Aorta (tissue), 5 donors: ENCODE data around the gene VPS18. TPM values are rescaled to one million over a fixed set of nuclear protein-coding genes. Genes with fewer than 3 reads are reported as not detected.

ENCODE experiments used
- ATAC-seq: fragments of 200-7000 bp; cut with Tn5 transposase; one replicate; pipeline ENCODE4 v1.9.1; 2022; ENCODE audit warnings: moderate library complexity; ENCODE audit not compliant: low FRiP score
- DNase-seq, 2 donors: peaks; one replicate each; pipeline ENCODE4 v3.0.0-alpha.2; 2020
- H3K27ac ChIP-seq, 2 donors: one replicate each; pipeline ENCODE4 v1.5.1; 2013; ENCODE audit warnings: low read length in 2 of 2, mild to moderate bottlenecking in 2 of 2, moderate library complexity in 2 of 2, control low read depth in 1 of 2, inconsistent platforms in 1 of 2, low read depth in 1 of 2
- H3K27me3 ChIP-seq, 2 donors: one replicate each; pipeline ENCODE4 v1.6.1; 2013; ENCODE audit warnings: control low read depth in 1 of 2, low read length in 1 of 2, mild to moderate bottlenecking in 1 of 2, moderate library complexity in 1 of 2; ENCODE audit not compliant: insufficient read depth in 2 of 2, control insufficient read depth in 1 of 2
- H3K36me3 ChIP-seq, 2 donors: one replicate each; pipeline ENCODE4 v1.6.1; 2013; ENCODE audit warnings: control low read depth in 1 of 2, low read length in 1 of 2, mild to moderate bottlenecking in 1 of 2; ENCODE audit not compliant: insufficient read depth in 2 of 2, control insufficient read depth in 1 of 2
- H3K4me1 ChIP-seq, 2 donors: one replicate each; pipeline ENCODE4 v1.6.1; 2013; ENCODE audit warnings: low read length in 2 of 2, control low read depth in 1 of 2, mild to moderate bottlenecking in 1 of 2, moderate library complexity in 1 of 2; ENCODE audit not compliant: insufficient read depth in 2 of 2, control insufficient read depth in 1 of 2
- H3K4me3 ChIP-seq, 2 donors: one replicate each; pipeline ENCODE4 v1.5.1; 2013; ENCODE audit warnings: low read length in 2 of 2, control low read depth in 1 of 2, mild to moderate bottlenecking in 1 of 2
- H3K9me3 ChIP-seq: one replicate; pipeline ENCODE4 v1.6.1; 2013; ENCODE audit warnings: mild to moderate bottlenecking, low read length; ENCODE audit not compliant: control insufficient read depth
- WGBS, 2 donors: extraction: QIAGEN DNeasy Blood & Tissue Kit; methylation state at CpG; one replicate each; pipeline ENCODE4 v1.1.7; 2013; 5-methylcytosine and 5-hydroxymethylcytosine counted together
- intact Hi-C, 2 donors: fragments of 100-400 bp; cut with DNase I; formaldehyde crosslinking; loops; one replicate each; pipeline versions ENCODE4 v1.14.2 to v1.15.0; 2022
- long read RNA-seq, 2 donors: library from polyadenylated mRNA; unstranded; transcript quantifications; one replicate each; pipeline ENCODE4 v2.0.0, GENCODE V29; 2020 to 2021
- polyA plus RNA-seq, 2 donors: library from polyadenylated mRNA; stranded (reverse); fragments of 200-250 nt; gene quantifications; one replicate each; pipeline ENCODE4 v1.2.3, GENCODE V29; 2013
- total RNA-seq, 2 donors: library from RNA; stranded (reverse); fragmentation: NEBNext Ultra II Directional; extraction: Animal tissue kit (Norgen Biotek cat#: 25700); gene quantifications; one replicate each; pipeline ENCODE4 v1.2.1, GENCODE V29; 2021
- donor health status: healthy with polysubstance abuse.
- donor health status: Bipolar disorder and iron deficiency.
- donor health status: DM: no; HTN: no; CAD: no.
- donor health status: DM: no; HTN: no; CAD: no.
- donor health status: DM: yes; HTN: yes; CAD: no.

VPS18 gene, protein sequence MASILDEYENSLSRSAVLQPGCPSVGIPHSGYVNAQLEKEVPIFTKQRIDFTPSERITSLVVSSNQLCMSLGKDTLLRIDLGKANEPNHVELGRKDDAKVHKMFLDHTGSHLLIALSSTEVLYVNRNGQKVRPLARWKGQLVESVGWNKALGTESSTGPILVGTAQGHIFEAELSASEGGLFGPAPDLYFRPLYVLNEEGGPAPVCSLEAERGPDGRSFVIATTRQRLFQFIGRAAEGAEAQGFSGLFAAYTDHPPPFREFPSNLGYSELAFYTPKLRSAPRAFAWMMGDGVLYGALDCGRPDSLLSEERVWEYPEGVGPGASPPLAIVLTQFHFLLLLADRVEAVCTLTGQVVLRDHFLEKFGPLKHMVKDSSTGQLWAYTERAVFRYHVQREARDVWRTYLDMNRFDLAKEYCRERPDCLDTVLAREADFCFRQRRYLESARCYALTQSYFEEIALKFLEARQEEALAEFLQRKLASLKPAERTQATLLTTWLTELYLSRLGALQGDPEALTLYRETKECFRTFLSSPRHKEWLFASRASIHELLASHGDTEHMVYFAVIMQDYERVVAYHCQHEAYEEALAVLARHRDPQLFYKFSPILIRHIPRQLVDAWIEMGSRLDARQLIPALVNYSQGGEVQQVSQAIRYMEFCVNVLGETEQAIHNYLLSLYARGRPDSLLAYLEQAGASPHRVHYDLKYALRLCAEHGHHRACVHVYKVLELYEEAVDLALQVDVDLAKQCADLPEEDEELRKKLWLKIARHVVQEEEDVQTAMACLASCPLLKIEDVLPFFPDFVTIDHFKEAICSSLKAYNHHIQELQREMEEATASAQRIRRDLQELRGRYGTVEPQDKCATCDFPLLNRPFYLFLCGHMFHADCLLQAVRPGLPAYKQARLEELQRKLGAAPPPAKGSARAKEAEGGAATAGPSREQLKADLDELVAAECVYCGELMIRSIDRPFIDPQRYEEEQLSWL
- total RNA-seq (10 to 100 TPM; 18.6 to 22.5 TPM), polyA plus RNA-seq (10 to 100 TPM in 1 of 2 donors, 1 to 10 TPM in 1; 5.5 to 10.3 TPM)
- long read RNA-seq, donor 1, transcript VPS18-201 (5 exons, 3,895 nt), result major isoform, 24 of 80 reads
- long read RNA-seq, donor 1, partial matches to known transcripts, result 44 of 80 reads
- long read RNA-seq, donor 1, other reads (novel, unspliced or antisense), result 11 of 80 reads
- long read RNA-seq, donor 2, transcript VPS18-201 (5 exons, 3,895 nt), result major isoform, 13 of 20 reads
- long read RNA-seq, donor 2, partial matches to known transcripts, result 3 of 20 reads
- long read RNA-seq, donor 2, other reads (novel, unspliced or antisense), result 4 of 20 reads

DNA sequence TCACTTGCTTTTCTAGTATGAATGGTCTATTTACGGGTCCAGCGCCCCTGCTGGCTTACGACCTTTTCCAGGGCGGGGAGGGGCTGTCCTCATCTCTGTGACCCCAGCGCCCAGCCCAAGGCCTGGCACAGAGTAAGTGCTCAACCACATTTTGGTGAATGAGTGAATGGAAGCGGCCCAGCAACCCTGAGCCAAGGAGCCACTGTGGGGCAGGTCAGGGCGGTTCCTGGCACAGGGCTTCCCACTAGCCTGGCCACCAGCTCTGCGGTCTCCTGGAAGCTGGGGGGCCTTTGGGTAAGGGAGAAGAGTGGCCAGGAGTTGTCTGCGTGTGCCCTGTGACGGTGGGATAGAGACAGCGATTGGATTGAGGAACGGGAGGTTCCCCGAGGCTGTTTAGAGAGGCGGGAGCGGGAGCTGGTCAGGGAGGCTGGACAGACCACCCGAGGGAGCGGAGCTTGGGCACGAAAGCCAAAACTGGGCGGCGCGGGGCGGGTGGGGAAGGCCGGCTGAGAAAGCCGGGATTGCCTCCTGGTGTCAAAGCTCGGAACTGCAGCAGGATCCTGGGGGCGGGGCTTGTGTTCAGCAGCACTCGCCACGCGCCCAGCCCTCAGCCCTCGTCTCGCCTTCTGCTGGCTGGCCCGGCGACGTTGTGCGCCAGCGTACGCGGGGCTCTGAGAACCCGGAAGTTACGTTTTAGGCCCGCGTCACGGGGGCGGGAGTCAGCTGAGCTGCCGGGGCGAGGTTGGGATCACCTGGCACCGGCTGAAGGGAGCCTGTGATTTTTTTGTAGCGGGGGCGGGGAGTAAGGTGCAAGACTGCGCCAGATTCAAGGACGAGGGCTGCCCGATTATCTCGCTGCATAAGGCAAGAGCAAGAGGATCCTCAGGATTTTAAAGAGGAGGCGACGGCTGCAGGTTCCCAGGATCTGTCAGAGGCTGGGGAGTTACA, at the start of gene VPS18:
Gene VPS18, plus strand, starts transcription at position 718 of the 948 bp plus-strand sequence. CDS start 319 bp downstream, outside the sequence.
- 2% methylated on average over 55 of the region's 55 CpGs for whole genome bisulfite sequencing, 2 donors
- DNase-seq (peak; percentile 99 to 100), ATAC-seq (peak; percentile 99)
- peak within 1 kb of the TSS; percentile 28 to 66 for H3K27ac ChIP-seq
- H3K4me3 ChIP-seq, result peak within 1 kb of the TSS; percentile 82 to 84
- no peaks in the 10 kb centered on the region for H3K36me3 ChIP-seq
- H3K27me3 ChIP-seq, result no peaks in the 10 kb centered on the region
- no peaks in the 10 kb centered on the region for H3K9me3 ChIP-seq
- no peaks in the 10 kb centered on the region for H3K4me1 ChIP-seq
- intact Hi-C loops, result loop anchor here (2.0 to 10.0 kb wide), 5 partner anchors 35 to 441 kb away; partner anchors contain the start of genes C15orf62 (in 1 of the 2), GCHFR (in 1 of the 2), KNL1 (in 1 of the 2) and NUSAP1 (in 1 of the 2)

DNA sequence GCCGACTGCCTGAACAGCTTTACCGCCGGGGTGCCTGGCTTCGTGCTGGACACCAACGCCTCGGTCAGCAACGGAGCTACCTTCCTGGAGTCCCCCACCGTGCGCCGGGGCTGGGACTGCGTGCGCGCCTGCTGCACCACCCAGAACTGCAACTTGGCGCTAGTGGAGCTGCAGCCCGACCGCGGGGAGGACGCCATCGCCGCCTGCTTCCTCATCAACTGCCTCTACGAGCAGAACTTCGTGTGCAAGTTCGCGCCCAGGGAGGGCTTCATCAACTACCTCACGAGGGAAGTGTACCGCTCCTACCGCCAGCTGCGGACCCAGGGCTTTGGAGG, 49.6 kb upstream of the VPS18 start:
- intact Hi-C loops, result no loop called here
- Histone ChIP-seq H3K9me3 (no peaks in the 10 kb centered on the region), H3K36me3 (no peaks in the 10 kb centered on the region), H3K27me3 (no peaks in the 10 kb centered on the region), H3K4me1 (no peaks in the 10 kb centered on the region), H3K27ac (no peak overlapping the region), H3K4me3 (peak overlapping the region in 1 of 2 donors; percentile 2)
- ATAC-seq, result no peak
- peak; percentile 53 to 81 for DNase-seq
- WGBS, 2 donors, result 1 to 3% methylated on average over 28 of the region's 28 CpGs

DNA sequence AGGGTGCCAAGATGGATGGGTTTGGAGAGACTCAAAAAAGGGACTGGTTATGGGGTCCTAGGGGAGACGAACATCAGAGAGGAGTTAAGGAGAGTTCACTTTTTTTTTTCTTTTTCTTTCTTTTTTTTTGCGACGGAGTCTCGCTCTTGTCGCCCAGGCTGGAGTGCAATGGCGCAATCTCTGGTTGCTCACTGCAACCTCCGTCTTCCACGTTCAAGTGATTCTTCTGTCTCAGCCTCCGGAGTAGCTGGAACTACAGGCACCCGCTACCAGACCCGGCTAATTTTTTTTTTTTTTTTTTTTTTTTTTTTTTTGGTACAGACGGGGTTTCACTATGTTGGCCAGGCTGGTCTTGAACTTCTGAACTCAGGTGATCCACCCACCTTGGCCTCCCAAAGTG, 49.2 kb upstream of the VPS18 start:
- H3K36me3 ChIP-seq, result no peaks in the 10 kb centered on the region
- H3K27me3 ChIP-seq, result no peaks in the 10 kb centered on the region

DNA sequence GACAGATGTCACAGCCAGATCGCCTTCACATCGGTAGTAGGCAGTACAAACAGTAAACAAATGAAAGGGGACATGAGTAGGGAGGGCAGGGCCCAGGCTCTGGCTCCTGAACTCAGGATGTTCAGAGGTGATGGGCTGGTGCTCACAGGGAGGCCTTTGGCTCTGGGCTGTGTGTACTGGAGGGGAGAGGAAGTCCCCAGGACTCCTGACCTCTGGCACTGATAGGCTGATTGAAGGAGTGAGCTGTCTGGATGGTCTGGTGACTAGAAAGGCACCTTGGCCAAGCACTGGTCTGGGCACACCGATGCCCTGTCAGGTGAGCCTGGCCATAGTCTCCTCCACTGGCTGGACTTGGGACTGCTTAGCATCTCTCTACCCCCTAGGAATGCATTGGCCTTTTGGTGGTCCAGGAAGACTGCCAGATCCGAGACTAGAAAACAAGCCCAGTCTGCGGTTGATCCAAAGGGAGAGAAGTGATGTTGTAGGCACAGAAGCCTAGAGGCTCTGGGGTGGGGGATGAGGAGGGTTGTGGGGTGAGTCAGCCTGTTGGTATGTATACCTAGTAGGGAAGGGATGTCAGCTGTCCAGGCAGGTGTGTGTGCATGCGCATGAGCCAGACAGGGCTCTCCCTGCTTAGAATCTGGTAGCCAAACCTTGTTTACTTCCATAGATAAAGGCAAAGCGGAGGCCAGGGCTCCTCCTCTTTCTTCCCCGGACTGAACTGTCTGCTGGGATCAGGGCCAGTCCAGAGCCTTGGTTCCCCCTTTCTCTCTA, 48.6 kb upstream of the VPS18 start:
- Histone ChIP-seq H3K27me3 (no peaks in the 10 kb centered on the region), H3K4me3 (no peak overlapping the region), H3K27ac (no peak overlapping the region), H3K4me1 (no peaks in the 10 kb centered on the region), H3K9me3 (no peaks in the 10 kb centered on the region), H3K36me3 (no peaks in the 10 kb centered on the region)
- WGBS, 2 donors, result 87 to 93% methylated on average over 8 of the region's 8 CpGs
- intact Hi-C loops, result no loop called here
- peak; percentile 34 for DNase-seq
- no peak for ATAC-seq

More for the DNA sequence above, 49.2 kb upstream of the VPS18 start:
- Histone ChIP-seq H3K4me1 (no peaks in the 10 kb centered on the region), H3K9me3 (no peaks in the 10 kb centered on the region), H3K4me3 (no peak overlapping the region), H3K27ac (no peak overlapping the region)
- ATAC-seq, result no peak
- no peak for DNase-seq
- WGBS, 2 donors, result 45 to 61% methylated on average over 10 to 12 of the region's 12 CpGs
- intact Hi-C loops, result no loop called here

DNA sequence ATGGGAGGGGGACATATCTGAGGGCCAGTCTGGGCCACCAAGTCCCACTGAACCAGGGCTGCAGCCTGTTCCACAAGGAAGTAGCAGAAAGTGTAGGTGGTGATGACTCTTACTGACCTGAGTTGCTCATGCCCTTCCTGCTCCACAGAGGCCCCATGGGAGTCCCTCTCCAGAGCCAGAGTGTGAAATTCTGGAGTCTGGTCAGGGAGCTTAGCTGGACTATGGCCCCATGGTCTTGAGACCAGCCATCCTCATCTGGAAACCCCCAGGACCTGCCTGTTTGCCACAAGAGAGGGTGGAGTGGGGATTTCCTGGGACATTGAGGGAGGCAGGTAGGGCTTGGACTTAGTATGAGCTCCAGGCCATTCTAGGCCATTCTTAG, 47.4 kb upstream of the VPS18 start:
- H3K4me3 ChIP-seq, result no peak overlapping the region
- H3K27me3 ChIP-seq, result no peaks in the 10 kb centered on the region
- ATAC-seq, result no peak
- no peaks in the 10 kb centered on the region for H3K9me3 ChIP-seq
- intact Hi-C loops, result no loop called here
- no peak overlapping the region for H3K27ac ChIP-seq
- DNase-seq, result peak; percentile 29 to 30
- H3K4me1 ChIP-seq, result no peaks in the 10 kb centered on the region
- H3K36me3 ChIP-seq, result no peaks in the 10 kb centered on the region

DNA sequence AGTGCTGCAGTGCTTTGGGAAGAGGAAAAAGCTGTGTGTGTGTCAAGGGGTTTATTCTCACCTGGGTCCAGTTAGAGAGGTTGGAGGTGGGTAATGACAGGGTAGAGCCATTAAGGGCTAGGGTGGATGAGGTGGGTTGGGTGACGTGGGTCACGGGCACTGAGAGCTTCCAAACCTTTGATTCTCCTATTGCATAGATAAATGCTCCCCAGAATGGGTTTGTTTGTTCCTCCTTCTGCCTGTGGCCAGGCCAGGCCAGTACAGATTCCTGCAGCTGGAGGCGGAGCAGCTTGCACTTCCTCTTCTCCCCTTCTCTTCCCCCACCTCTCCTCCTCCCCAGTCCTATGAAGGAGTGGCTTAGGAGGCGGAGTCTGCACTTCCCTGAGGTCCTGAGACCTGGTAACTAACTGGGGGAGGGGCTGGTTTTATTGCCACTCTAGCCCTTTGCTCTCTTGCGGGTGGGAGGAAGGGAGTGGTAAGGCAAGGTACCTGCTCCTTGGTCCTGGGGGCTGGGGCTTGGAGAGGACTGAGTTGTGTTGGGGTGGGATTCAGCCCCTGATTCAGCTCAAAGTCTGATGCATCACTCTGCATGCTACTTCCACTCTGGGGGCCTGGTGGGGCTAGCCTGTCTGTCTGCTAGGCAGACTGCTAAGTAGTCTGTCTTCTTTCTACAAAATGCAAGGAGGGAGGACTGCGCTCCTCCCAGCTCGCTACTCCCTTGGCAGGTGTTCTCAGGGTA, 46.9 kb upstream of the VPS18 start:
- ATAC-seq (peak; percentile 57), DNase-seq (peak; percentile 67 to 85)
- 85 to 86% methylated on average over 7 of the region's 7 CpGs for WGBS, 2 donors
- H3K4me3 ChIP-seq, result no peak overlapping the region
- H3K4me1 ChIP-seq, result no peaks in the 10 kb centered on the region
- H3K27me3 ChIP-seq, result no peaks in the 10 kb centered on the region
- no peaks in the 10 kb centered on the region for H3K9me3 ChIP-seq
- intact Hi-C loops, result no loop called here
- H3K36me3 ChIP-seq, result no peaks in the 10 kb centered on the region
- H3K27ac ChIP-seq, result no peak overlapping the region

DNA sequence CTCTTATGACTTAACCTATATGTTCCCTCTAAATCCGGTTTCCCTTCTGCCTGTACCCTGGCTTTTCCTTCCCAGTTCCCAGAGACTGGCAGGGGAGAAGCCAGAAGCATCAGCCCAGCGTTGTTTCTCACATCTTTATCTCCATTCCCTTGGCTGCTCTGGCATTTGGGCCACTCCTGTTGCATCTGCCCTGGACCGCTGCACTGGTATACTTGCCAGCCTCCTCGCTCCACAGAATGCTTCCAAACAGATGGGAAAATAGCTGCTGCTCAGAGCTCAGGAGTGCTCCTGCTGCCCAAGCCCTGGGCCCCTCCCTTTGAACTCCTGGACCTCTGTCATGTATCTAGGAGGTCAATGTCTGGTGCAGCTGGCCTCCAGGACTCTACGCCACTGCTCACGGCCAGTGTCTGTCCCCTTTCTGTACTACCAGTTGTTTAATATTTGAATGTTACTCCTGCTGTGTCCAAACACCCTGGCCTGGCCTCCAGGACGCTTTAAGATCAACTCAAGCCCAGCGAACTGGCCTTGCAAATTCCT, 43.6 kb upstream of the VPS18 start:
- Histone ChIP-seq H3K36me3 (no peaks in the 10 kb centered on the region), H3K4me3 (no peak overlapping the region), H3K27me3 (no peaks in the 10 kb centered on the region), H3K9me3 (no peaks in the 10 kb centered on the region), H3K27ac (no peak overlapping the region), H3K4me1 (no peaks in the 10 kb centered on the region)
- intact Hi-C loops, result loop anchor here (10.0 kb wide), 1 partner anchor 334 kb away; no protein-coding TSS in a partner anchor
- WGBS, 2 donors, result 89% methylated on average over 8 of the region's 8 CpGs
- DNase-seq (peak; percentile 14 to 42), ATAC-seq (no peak)
